ENCODE measurements around the gene TRIM8.

DNA sequence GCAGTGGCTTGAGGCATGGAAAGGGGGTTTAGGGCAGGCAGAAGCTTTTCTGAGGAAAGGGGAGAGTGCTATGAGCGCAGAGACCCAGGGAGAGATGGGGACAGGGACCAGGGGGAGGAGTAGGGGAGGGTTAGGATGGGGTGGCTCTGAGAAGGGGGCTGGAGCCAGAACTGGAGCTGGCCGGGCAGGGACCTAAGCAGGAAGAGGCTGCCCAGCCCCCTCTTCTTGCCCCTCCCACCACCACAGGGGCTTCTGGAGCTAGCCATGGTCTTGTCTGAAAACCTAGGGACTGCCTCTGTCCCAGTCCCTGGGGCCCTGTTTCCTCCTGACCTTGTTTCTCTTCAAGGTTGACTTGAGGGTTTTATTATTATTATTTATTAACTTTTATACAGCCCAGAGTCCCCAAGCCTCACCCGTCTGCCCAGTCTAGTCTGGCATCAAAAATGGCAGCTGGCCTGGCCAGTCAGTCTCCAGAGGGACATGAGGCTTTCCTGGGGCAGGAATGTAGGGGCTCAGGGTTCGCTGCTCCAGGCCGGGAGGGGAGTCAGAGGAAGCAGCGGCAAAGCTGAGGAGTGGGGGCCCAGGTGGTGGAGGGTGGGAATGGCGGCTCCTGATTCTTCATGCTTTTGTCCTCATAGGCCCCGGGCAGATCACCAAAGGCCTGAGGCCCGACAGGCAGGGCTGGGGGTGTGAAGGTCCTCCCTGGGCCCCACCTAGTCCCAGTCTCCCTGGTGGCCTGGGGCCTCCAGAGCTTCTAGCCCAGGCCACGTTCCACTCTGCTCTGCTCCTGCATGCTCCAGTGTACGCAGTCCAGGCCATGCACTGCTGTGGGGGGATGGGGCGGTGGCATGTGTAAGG, 5.7 kb downstream of the TRIM8 start:
- TF ChIP-seq CTCF (IDR thresholded peaks at IDR 0.05): no peak
- no peak for TF ChIP-seq EZH2 (IDR thresholded peaks at IDR 0.05)

All from neural progenitor cell (in vitro differentiated cells).